Glutamatergic neuron (in vitro differentiated cells): ENCODE results near the gene ZGPAT. TPM values are rescaled to one million over a fixed set of nuclear protein-coding genes. Genes with fewer than 3 reads are reported as not detected.

ENCODE experiments used
- DNase-seq: peaks from one replicate; pipeline ENCODE4 v3.0.0; 2022
- H3K27ac Mint-ChIP-seq: one replicate; pipeline ENCODE4 v1.8.0; 2020; ENCODE audit warnings: mild to moderate bottlenecking, mixed read lengths, inconsistent platforms; ENCODE audit not compliant: unreplicated experiment
- H3K27me3 Mint-ChIP-seq: one replicate; pipeline ENCODE4 v1.8.0; 2020; ENCODE audit warnings: mild to moderate bottlenecking, moderate library complexity, mixed read lengths, inconsistent platforms; ENCODE audit not compliant: unreplicated experiment
- H3K36me3 Mint-ChIP-seq: one replicate; pipeline ENCODE4 v1.8.0; 2020; ENCODE audit warnings: mild to moderate bottlenecking, mixed read lengths, inconsistent platforms; ENCODE audit not compliant: unreplicated experiment
- H3K4me1 Mint-ChIP-seq: one replicate; pipeline ENCODE4 v1.8.0; 2020; ENCODE audit warnings: mild to moderate bottlenecking, low read depth, mixed read lengths, inconsistent platforms; ENCODE audit not compliant: unreplicated experiment
- H3K4me3 Mint-ChIP-seq: one replicate; pipeline ENCODE4 v1.8.0; 2020; ENCODE audit warnings: mild to moderate bottlenecking, mixed read lengths, inconsistent platforms; ENCODE audit not compliant: unreplicated experiment
- H3K9me3 Mint-ChIP-seq: one replicate; pipeline ENCODE4 v1.8.0; 2020; ENCODE audit warnings: mild to moderate bottlenecking, moderate library complexity, mixed read lengths, inconsistent platforms; ENCODE audit not compliant: unreplicated experiment
- total RNA-seq: library from RNA; stranded (reverse); fragmentation: NEBNext Ultra II Directional; extraction: Animal tissue kit (Norgen Biotek cat#: 25700); gene quantifications from one replicate; pipeline ENCODE4 v1.2.1, GENCODE V29; 2021; ENCODE audit not compliant: unreplicated experiment
- TF ChIP-seq, protein P1 (sequence below): fragments of 200-600 bp; sonication (generic); IDR thresholded peaks from one replicate; pipeline ENCODE4 v1.5.0; 2021; ENCODE audit not compliant: partially characterized antibody, unreplicated experiment

ZGPAT gene
- total RNA-seq, 1 donor from 2014 or later, result 41.5 TPM

DNA sequence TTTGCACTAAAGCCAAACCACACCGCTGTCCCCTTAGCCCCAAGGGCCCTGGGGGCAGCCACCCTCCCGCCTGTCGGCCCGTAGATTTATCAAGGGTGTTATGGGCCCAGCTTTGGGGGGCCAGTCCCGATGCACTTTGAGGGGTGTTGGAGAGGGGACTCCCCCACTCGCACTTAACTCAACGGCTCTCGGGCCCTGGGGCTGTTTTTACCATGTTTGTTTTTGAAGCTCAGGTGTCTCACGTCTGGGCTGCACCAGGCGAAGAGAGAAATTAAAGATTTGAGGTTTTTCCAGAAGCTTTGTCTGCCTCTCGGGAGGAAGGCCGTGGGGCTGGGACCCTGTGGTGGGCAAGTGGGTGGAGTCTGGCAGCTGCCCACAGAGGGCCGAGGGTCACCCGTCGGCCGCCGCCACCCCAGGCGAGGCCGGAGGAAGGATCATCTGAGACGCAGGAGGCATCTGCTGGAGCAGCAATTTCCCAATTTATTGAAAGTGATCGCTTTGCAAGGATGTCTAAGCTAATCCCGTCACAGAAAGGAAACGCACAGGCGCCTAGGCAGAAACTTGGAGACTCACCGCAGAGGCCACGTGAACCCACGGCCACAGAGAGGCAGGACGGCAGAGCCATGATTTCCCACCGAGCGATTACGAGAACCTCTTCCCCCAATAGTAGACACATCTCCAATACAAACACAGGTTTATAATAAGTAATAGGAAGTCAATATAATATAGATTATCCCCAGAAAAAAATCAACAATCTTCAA lies 35.6 kb downstream of the ZGPAT start:
- TF ChIP-seq, protein P1, sequence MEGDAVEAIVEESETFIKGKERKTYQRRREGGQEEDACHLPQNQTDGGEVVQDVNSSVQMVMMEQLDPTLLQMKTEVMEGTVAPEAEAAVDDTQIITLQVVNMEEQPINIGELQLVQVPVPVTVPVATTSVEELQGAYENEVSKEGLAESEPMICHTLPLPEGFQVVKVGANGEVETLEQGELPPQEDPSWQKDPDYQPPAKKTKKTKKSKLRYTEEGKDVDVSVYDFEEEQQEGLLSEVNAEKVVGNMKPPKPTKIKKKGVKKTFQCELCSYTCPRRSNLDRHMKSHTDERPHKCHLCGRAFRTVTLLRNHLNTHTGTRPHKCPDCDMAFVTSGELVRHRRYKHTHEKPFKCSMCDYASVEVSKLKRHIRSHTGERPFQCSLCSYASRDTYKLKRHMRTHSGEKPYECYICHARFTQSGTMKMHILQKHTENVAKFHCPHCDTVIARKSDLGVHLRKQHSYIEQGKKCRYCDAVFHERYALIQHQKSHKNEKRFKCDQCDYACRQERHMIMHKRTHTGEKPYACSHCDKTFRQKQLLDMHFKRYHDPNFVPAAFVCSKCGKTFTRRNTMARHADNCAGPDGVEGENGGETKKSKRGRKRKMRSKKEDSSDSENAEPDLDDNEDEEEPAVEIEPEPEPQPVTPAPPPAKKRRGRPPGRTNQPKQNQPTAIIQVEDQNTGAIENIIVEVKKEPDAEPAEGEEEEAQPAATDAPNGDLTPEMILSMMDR, result no peak
- peaks cover 2% of the 10 kb centered on the region for H3K4me1 Mint-ChIP-seq
- peaks cover 8% of the 10 kb centered on the region for H3K27me3 Mint-ChIP-seq
- H3K36me3 Mint-ChIP-seq, result no peaks in the 10 kb centered on the region
- peak overlapping the region; percentile 81 for H3K27ac Mint-ChIP-seq
- DNase-seq, result no peak
- H3K4me3 Mint-ChIP-seq, result peak overlapping the region; percentile 25
- peaks cover 9% of the 10 kb centered on the region for H3K9me3 Mint-ChIP-seq

DNA sequence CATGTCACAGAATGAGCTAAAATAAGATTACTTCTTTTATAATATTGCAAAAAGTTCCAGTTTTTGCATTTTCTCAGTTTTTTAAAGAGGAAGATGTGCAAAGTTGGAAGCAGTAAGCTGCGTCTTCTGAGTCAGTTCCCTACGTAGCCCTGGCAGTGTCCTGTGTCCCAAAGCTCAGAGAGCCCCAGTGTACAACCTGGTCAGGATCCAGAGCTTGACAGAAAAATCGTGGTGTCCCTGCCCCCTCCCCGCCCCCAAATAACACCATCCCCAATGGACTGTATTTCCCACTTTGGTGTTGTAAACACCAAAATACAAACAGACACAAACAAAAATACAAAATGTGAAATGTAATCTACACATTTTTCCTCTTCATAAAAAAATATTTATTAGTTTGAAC lies 36.3 kb downstream of the ZGPAT start:
- Mint-ChIP-seq H3K4me1 (peaks cover 2% of the 10 kb centered on the region), H3K36me3 (no peaks in the 10 kb centered on the region), H3K9me3 (peaks cover 12% of the 10 kb centered on the region), H3K27me3 (peaks cover 13% of the 10 kb centered on the region), H3K27ac (no peak overlapping the region), H3K4me3 (no peak overlapping the region)
- TF ChIP-seq, protein P1, result no peak
- no peak for DNase-seq

DNA sequence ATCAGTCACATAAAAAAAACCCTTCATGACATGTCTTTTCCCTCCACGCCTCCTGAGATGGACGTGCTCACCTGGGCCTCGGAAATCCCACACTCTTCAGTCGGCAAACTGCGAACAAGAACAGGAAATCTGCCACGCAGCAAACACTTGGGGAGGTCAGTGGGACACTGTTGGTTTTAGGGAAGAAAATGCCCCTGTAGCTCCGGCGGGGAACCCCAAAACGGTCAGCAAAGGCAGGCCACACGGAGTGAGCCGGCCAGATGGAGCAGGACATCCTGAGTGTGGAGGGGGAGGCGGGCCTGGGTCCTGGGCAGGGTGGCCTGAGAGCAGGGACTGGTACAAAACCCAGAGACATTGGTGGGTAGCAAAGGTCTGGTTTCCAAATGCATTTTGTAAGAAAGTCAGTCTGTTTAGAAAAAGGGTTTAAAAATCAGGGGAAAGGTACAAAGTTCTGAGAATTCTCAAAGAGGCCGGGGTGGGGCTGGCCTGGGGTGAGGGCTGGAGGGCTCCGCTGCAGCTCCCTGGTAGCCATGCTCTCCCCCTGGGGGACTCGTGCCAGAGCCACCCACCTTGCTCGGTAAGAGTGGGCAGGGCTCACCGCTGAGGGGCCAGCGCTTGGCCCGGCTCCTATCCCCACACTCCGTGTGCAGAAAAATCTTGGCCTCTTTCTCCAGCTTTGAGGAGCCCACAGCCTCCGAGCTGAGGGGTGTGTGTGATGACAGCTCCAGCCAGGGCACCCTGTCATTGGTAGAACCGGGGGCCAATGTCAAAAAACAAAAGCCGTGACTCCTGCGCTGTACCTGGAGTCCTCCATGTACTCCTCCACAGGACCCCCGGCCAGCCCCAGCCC lies 37.0 kb downstream of the ZGPAT start:
- Mint-ChIP-seq H3K9me3 (peaks cover 12% of the 10 kb centered on the region), H3K27ac (no peak overlapping the region), H3K36me3 (no peaks in the 10 kb centered on the region), H3K4me1 (peaks cover 2% of the 10 kb centered on the region), H3K4me3 (no peak overlapping the region), H3K27me3 (peaks cover 13% of the 10 kb centered on the region)
- DNase-seq, result no peak
- TF ChIP-seq, protein P1, result no peak

DNA sequence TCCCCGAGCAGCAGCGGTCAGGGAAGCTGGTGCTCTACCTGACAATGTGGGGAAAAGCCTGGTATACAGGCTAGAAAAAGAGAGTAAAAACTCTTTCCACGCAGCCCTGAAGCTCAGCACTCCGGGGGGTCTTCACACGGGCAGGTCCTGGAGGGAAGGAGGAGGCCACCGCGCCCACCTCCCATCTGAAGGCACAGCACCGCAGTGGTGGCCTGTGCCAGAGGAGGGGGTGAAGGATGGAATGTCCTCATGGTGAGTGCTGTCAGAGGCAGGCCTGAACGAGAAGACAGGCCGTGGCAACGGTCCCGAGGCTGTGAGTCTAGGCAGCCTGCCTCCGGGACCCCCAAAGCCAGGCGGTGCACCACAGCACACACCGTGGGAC lies 37.6 kb downstream of the ZGPAT start:
- Mint-ChIP-seq H3K27ac (peak overlapping the region; percentile 34), H3K4me3 (no peak overlapping the region), H3K4me1 (peaks cover 2% of the 10 kb centered on the region), H3K9me3 (peaks cover 12% of the 10 kb centered on the region), H3K27me3 (peaks cover 13% of the 10 kb centered on the region), H3K36me3 (no peaks in the 10 kb centered on the region)
- no peak for DNase-seq
- TF ChIP-seq, protein P1, result no peak
